Body of pancreas (tissue), 4 donors: ENCODE measurements around the gene TICAM1. TPM values are rescaled to one million over a fixed set of nuclear protein-coding genes. Genes with fewer than 3 reads are reported as not detected.
"Not testable (repeated sequence)": the region's sequence is repeated elsewhere in the genome, so short reads cannot be mapped to it uniquely, and the experiment has no call there.

Experiments
- ATAC-seq: fragments of 150-250 bp; one replicate; pipeline ENCODE4 v1.9.1; 2016
- DNase-seq, 4 donors: peaks; one replicate each; pipeline ENCODE4 v3.0.0-alpha.2; 2019
- H3K27ac ChIP-seq, 4 donors: fragments of 200-600 bp; sonication (generic); 1 replicate in 3 of 4; 2 replicates in 1 of 4; pipeline versions ENCODE4 v1.5.1 to v1.6.1; 2016 to 2019; ENCODE audit warnings: mild to moderate bottlenecking in 1 of 4, mixed read lengths in 1 of 4, moderate library complexity in 1 of 4
- H3K27me3 ChIP-seq, 2 donors: fragments of 200-600 bp; sonication (generic); one replicate each; pipeline ENCODE4 v1.6.0; 2016; ENCODE audit warnings: mild to moderate bottlenecking in 1 of 2
- H3K36me3 ChIP-seq, 2 donors: fragments of 200-600 bp; sonication (generic); replicated peaks in 1 of 2; 2 replicates each; pipeline ENCODE4 v1.5.1; 2016; ENCODE audit warnings: low read depth in 2 of 2; ENCODE audit not compliant: insufficient read depth in 1 of 2
- H3K4me1 ChIP-seq: fragments of 200-600 bp; sonication (generic); one replicate; pipeline ENCODE4 v1.6.0; 2016
- H3K4me3 ChIP-seq, 2 donors: fragments of 200-600 bp; sonication (generic); 1 replicate in 1 of 2; 2 replicates in 1 of 2; pipeline ENCODE4 v1.5.1; 2016 to 2019
- H3K9me3 ChIP-seq, 3 donors: fragments of 200-600 bp; sonication (generic); 1 replicate in 2 of 3; 2 replicates in 1 of 3; pipeline ENCODE4 v1.5.1; 2016
- CTCF ChIP-seq, 7 experiments: fragments of 450-650 bp in 4 of 7; fragments of 200-600 bp in 3 of 7; sonication (generic) in 3 of 7; IDR thresholded peaks; one replicate each; pipeline ENCODE4 v1.5.1; 2016 to 2019; ENCODE audit warnings: antibody characterized with exemption in 7 of 7
- POLR2A ChIP-seq, 3 donors: fragments of 450-650 bp; IDR thresholded peaks; one replicate each; pipeline ENCODE4 v1.6.1; 2016; ENCODE audit warnings: antibody characterized with exemption in 3 of 3, mild to moderate bottlenecking in 2 of 3
- WGBS, 2 donors: methylation state at CpG; one replicate each; pipeline ENCODE4 v1.1.5; 2017; 5-methylcytosine and 5-hydroxymethylcytosine counted together
- intact Hi-C: fragments of 100-400 bp; cut with DNase I; formaldehyde crosslinking; loops from one replicate; pipeline ENCODE4 v1.15.1; 2023
- total RNA-seq, 2 donors: library from RNA; depleted of rRNA; stranded (reverse); fragments of >200 nt; gene quantifications; one replicate each; pipeline ENCODE4 v1.1.0, GENCODE V29; 2016

TICAM1 gene
- total RNA-seq, 2 donors from 2014 or later, result 5.4 to 12.9 TPM

- 5 to 10% methylated on average over 9 to 33 of the region's 46 CpGs for WGBS, 2 donors
- H3K27ac ChIP-seq, result peak within 1 kb of the TSS; percentile 53 to 82 (median 67)
- TF ChIP-seq CTCF (IDR thresholded peaks at IDR 0.05), result no peak
- peak in 2 of 3 donors; percentile 61 to 75 for TF ChIP-seq POLR2A (IDR thresholded peaks at IDR 0.05)
- peak; percentile 96 for ATAC-seq
- DNase-seq, result peak; percentile 96 to 97 (median 96)
- H3K9me3 ChIP-seq, result no peaks in the 10 kb centered on the region
- intact Hi-C loops, result no loop called here
- no peaks in the 10 kb centered on the region for H3K27me3 ChIP-seq
- peak within 1 kb of the TSS; percentile 30 to 39 for H3K4me3 ChIP-seq
- no peaks in the 10 kb centered on the region for H3K36me3 ChIP-seq
- peaks cover 10% of the 10 kb centered on the region for H3K4me1 ChIP-seq
Observed at GRCh38 chr19:4867534-4868285, 36.2 kb upstream of the TICAM1 start, which contains the start of gene PLIN3. PLIN3 (minus strand) TSS chr19:4867667; CDS start chr19:4861394, 6,273 bp downstream.

- DNase-seq, result peak; percentile 51 to 60 (median 55)
Observed at GRCh38 chr19:4866595-4867424, 35.3 kb upstream of the TICAM1 start.

GRCh38 chr19:4861147-4861546 is 29.6 kb upstream of the TICAM1 start:
- Histone ChIP-seq H3K27me3 (no peaks in the 10 kb centered on the region), H3K9me3 (no peaks in the 10 kb centered on the region), H3K4me1 (peaks cover 11% of the 10 kb centered on the region), H3K27ac (no peak overlapping the region), H3K36me3 (peaks cover 0 to 9% of the 10 kb centered on the region in 2 donors), H3K4me3 (no peak overlapping the region)
- 12 to 54% methylated on average over 2 to 10 of the region's 10 CpGs for WGBS, 2 donors
- intact Hi-C loops, result no loop called here
- TF ChIP-seq POLR2A (IDR thresholded peaks at IDR 0.05), result no peak
- TF ChIP-seq CTCF (IDR thresholded peaks at IDR 0.05), result no peak
- DNase-seq, result peak in 3 of 4 donors; percentile 31 to 45 (median 40)
- peak; percentile 56 for ATAC-seq

More at GRCh38 chr19:4866595-4867424, 35.3 kb upstream of the TICAM1 start:
- H3K4me1 ChIP-seq, result peaks cover 13% of the 10 kb centered on the region
- no peaks in the 10 kb centered on the region for H3K27me3 ChIP-seq
- WGBS, 2 donors, result 0 to 5% methylated on average over 9 to 22 of the region's 22 CpGs
- peak overlapping the region; percentile 53 to 82 (median 67) for H3K27ac ChIP-seq
- intact Hi-C loops, result no loop called here
- TF ChIP-seq POLR2A (IDR thresholded peaks at IDR 0.05), result no peak
- TF ChIP-seq CTCF (IDR thresholded peaks at IDR 0.05), result no peak
- peak overlapping the region; percentile 30 to 39 for H3K4me3 ChIP-seq
- H3K36me3 ChIP-seq, result no peaks in the 10 kb centered on the region
- H3K9me3 ChIP-seq, result no peaks in the 10 kb centered on the region
- ATAC-seq, result peak; percentile 8

GRCh38 chr19:4859697-4860096 is 28.2 kb upstream of the TICAM1 start:
- TF ChIP-seq CTCF (IDR thresholded peaks at IDR 0.05) (no peak), POLR2A (IDR thresholded peaks at IDR 0.05) (no peak)
- intact Hi-C loops, result loop anchor here (5.0 kb wide), 1 partner anchor 42 kb away; no protein-coding TSS in a partner anchor
- ATAC-seq (no peak), DNase-seq (no peak)
- H3K36me3 ChIP-seq, result peaks cover 0 to 9% of the 10 kb centered on the region in 2 donors
- H3K4me1 ChIP-seq, result peaks cover 14% of the 10 kb centered on the region
- H3K27me3 ChIP-seq, result no peaks in the 10 kb centered on the region
- no peak overlapping the region for H3K4me3 ChIP-seq
- no peak overlapping the region for H3K27ac ChIP-seq
- no peaks in the 10 kb centered on the region for H3K9me3 ChIP-seq
- WGBS, 2 donors, result 71 to 98% methylated on average over 1 to 11 of the region's 11 CpGs

GRCh38 chr19:4856468-4856867 is 25.0 kb upstream of the TICAM1 start:
- not testable (repeated sequence) for H3K4me3 ChIP-seq, ATAC-seq, DNase-seq, H3K9me3 ChIP-seq, H3K4me1 ChIP-seq, H3K27ac ChIP-seq, H3K27me3 ChIP-seq
- intact Hi-C loops, result loop anchor here (5.0 kb wide), 1 partner anchor 39 kb away; no protein-coding TSS in a partner anchor
- 77 to 89% methylated on average over 7 to 12 of the region's 12 CpGs for WGBS, 2 donors
- peaks cover 0 to 11% of the 10 kb centered on the region in 2 donors for H3K36me3 ChIP-seq

- intact Hi-C loops, H3K36me3 ChIP-seq, H3K4me1 ChIP-seq, H3K4me3 ChIP-seq, ATAC-seq, H3K9me3 ChIP-seq, H3K27me3 ChIP-seq, DNase-seq, H3K27ac ChIP-seq: not testable (repeated sequence)
- WGBS, 2 donors, result 84 to 94% methylated on average over 8 of the region's 8 CpGs
Observed at GRCh38 chr19:4853506-4853905, 22.0 kb upstream of the TICAM1 start.
